WTC11 (cell line): ENCODE data around the gene MMS19.

ENCODE experiments used
- ATF1 ChIP-seq: sonication (generic); formaldehyde crosslinking; IDR thresholded peaks from 2 replicates; pipeline ENCODE4 v1.8.1; 2023; ENCODE audit warnings: mild to moderate bottlenecking, moderate library complexity, missing genetic modification reagents
- NFYB ChIP-seq: sonication (generic); formaldehyde crosslinking; conservative IDR thresholded peaks from 2 replicates; pipeline ENCODE4 v1.8.0; 2022; ENCODE audit warnings: low read depth, missing genetic modification reagents
- TF ChIP-seq, protein P1 (sequence below): fragments of 200-600 bp; IDR thresholded peaks from 2 replicates; pipeline ENCODE4 v1.8.0; 2022; ENCODE audit warnings: antibody characterized with exemption
- TF ChIP-seq, protein P2 (sequence below): sonication (generic); formaldehyde crosslinking; IDR thresholded peaks from 2 replicates; pipeline ENCODE4 v1.8.1; 2022; ENCODE audit warnings: mild to moderate bottlenecking, moderate library complexity, missing genetic modification reagents
- TF ChIP-seq, protein P3 (sequence below): sonication (generic); formaldehyde crosslinking; IDR thresholded peaks from 2 replicates; pipeline ENCODE4 v1.8.0; 2022; ENCODE audit warnings: mild to moderate bottlenecking, missing genetic modification reagents
- TF ChIP-seq, protein P4 (sequence below): sonication (generic); formaldehyde crosslinking; IDR thresholded peaks from 2 replicates; pipeline ENCODE4 v1.8.1; 2022; ENCODE audit warnings: missing genetic modification reagents, borderline replicate concordance

DNA sequence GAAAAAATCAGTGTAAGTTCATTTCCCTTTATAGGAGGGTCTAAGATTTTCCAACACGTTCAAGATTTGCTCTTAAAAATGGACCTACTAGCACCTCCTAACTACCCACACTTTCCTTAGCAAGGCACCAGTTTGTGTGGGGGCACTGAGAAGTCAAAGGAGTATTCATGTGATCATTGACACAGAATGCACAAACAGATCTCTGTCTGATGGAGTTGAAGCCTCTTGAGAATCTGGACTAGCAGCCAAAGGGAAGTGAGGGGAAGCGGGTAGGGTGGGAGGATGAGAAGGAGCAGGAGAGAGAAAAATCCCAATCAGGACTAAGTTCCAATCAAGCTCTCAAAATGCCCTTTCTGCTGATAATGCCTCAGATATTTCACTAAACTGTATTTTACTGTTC lies 4.1 kb downstream of the MMS19 start:
- TF ChIP-seq, protein P1, sequence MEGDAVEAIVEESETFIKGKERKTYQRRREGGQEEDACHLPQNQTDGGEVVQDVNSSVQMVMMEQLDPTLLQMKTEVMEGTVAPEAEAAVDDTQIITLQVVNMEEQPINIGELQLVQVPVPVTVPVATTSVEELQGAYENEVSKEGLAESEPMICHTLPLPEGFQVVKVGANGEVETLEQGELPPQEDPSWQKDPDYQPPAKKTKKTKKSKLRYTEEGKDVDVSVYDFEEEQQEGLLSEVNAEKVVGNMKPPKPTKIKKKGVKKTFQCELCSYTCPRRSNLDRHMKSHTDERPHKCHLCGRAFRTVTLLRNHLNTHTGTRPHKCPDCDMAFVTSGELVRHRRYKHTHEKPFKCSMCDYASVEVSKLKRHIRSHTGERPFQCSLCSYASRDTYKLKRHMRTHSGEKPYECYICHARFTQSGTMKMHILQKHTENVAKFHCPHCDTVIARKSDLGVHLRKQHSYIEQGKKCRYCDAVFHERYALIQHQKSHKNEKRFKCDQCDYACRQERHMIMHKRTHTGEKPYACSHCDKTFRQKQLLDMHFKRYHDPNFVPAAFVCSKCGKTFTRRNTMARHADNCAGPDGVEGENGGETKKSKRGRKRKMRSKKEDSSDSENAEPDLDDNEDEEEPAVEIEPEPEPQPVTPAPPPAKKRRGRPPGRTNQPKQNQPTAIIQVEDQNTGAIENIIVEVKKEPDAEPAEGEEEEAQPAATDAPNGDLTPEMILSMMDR, result no peak
- TF ChIP-seq, protein P2, sequence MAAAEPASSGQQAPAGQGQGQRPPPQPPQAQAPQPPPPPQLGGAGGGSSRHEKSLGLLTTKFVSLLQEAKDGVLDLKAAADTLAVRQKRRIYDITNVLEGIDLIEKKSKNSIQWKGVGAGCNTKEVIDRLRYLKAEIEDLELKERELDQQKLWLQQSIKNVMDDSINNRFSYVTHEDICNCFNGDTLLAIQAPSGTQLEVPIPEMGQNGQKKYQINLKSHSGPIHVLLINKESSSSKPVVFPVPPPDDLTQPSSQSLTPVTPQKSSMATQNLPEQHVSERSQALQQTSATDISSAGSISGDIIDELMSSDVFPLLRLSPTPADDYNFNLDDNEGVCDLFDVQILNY, result no peak
- TF ChIP-seq NFYB (CRISPR knock-in tag), result no peak
- no peak for TF ChIP-seq ATF1
- TF ChIP-seq, protein P3, sequence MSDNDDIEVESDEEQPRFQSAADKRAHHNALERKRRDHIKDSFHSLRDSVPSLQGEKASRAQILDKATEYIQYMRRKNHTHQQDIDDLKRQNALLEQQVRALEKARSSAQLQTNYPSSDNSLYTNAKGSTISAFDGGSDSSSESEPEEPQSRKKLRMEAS (CRISPR knock-in tag), result no peak
- TF ChIP-seq, protein P4, sequence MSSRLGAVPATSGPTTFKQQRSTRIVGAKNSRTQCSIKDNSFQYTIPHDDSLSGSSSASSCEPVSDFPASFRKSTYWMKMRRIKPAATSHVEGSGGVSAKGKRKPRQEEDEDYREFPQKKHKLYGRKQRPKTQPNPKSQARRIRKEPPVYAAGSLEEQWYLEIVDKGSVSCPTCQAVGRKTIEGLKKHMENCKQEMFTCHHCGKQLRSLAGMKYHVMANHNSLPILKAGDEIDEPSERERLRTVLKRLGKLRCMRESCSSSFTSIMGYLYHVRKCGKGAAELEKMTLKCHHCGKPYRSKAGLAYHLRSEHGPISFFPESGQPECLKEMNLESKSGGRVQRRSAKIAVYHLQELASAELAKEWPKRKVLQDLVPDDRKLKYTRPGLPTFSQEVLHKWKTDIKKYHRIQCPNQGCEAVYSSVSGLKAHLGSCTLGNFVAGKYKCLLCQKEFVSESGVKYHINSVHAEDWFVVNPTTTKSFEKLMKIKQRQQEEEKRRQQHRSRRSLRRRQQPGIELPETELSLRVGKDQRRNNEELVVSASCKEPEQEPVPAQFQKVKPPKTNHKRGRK (CRISPR knock-in tag), result no peak
